Trophoblast cell (in vitro differentiated cells and primary cell): ENCODE results near the gene CISTR. TPM values are rescaled to one million over a fixed set of nuclear protein-coding genes. Genes with fewer than 3 reads are reported as not detected.
A peak's percentile ranks its signal among the peaks of the same experiment; 100 is the strongest.

Experiments used
- DNase-seq, 2 donors: peaks; one replicate each; pipeline ENCODE4 v3.0.0-alpha.2; 2016
- H2AFZ ChIP-seq: 2 replicates; pipeline ENCODE4 v1.6.1; 2013; ENCODE audit warnings: low read length, moderate library complexity, mild to moderate bottlenecking; ENCODE audit not compliant: insufficient read depth, poor library complexity
- H2AK5ac ChIP-seq: 2 replicates; pipeline ENCODE4 v1.6.1; 2013; ENCODE audit warnings: mild to moderate bottlenecking, low read length
- H2BK120ac ChIP-seq: 2 replicates; pipeline ENCODE4 v1.6.1; 2013; ENCODE audit warnings: low read length, mild to moderate bottlenecking, moderate library complexity; ENCODE audit not compliant: insufficient read depth, poor library complexity
- H2BK12ac ChIP-seq: 2 replicates; pipeline ENCODE4 v1.6.1; 2013; ENCODE audit warnings: mild to moderate bottlenecking, low read length, moderate library complexity
- H2BK5ac ChIP-seq: 2 replicates; pipeline ENCODE4 v1.6.1; 2013; ENCODE audit warnings: low read length, low read depth, moderate library complexity, mild to moderate bottlenecking; ENCODE audit not compliant: poor library complexity
- H3K14ac ChIP-seq: 2 replicates; pipeline ENCODE4 v1.6.1; 2013; ENCODE audit warnings: mild to moderate bottlenecking, low read length
- H3K18ac ChIP-seq: 2 replicates; pipeline ENCODE4 v1.6.1; 2013; ENCODE audit warnings: mild to moderate bottlenecking, low read length
- H3K23ac ChIP-seq: 2 replicates; pipeline ENCODE4 v1.6.1; 2013; ENCODE audit warnings: low read length
- H3K27ac ChIP-seq: 2 replicates; pipeline ENCODE4 v1.5.1; 2013; ENCODE audit warnings: low read depth, mild to moderate bottlenecking, inconsistent platforms, low read length, moderate library complexity
- H3K27me3 ChIP-seq: 2 replicates; pipeline ENCODE4 v1.6.1; 2013; ENCODE audit warnings: inconsistent platforms, mild to moderate bottlenecking, low read length, moderate library complexity; ENCODE audit not compliant: insufficient read depth
- H3K36me3 ChIP-seq, 2 experiments: 1 replicate in 1 of 2; 2 replicates in 1 of 2; pipeline ENCODE4 v1.6.1; 2013; ENCODE audit warnings: low read length in 2 of 2, mild to moderate bottlenecking in 2 of 2, moderate library complexity in 1 of 2; ENCODE audit not compliant: insufficient read depth in 2 of 2, control insufficient read depth in 1 of 2
- H3K4ac ChIP-seq: 2 replicates; pipeline ENCODE4 v1.6.1; 2013; ENCODE audit warnings: low read depth, mild to moderate bottlenecking, low read length, moderate library complexity
- H3K4me1 ChIP-seq, 2 experiments: 1 replicate in 1 of 2; 2 replicates in 1 of 2; pipeline ENCODE4 v1.6.1; 2013; ENCODE audit warnings: low read length in 2 of 2, mild to moderate bottlenecking in 2 of 2, moderate library complexity in 1 of 2; ENCODE audit not compliant: insufficient read depth in 2 of 2, control insufficient read depth in 1 of 2
- H3K4me2 ChIP-seq: 2 replicates; pipeline ENCODE4 v1.6.1; 2013; ENCODE audit warnings: inconsistent platforms, mild to moderate bottlenecking, low read length, moderate library complexity
- H3K4me3 ChIP-seq: 2 replicates; pipeline ENCODE4 v1.5.1; 2013; ENCODE audit warnings: mild to moderate bottlenecking, low read depth, low read length, inconsistent platforms
- H3K79me1 ChIP-seq: one replicate; pipeline ENCODE4 v1.6.1; 2013; ENCODE audit warnings: low read length
- H3K79me2 ChIP-seq: 2 replicates; pipeline ENCODE4 v1.6.1; 2013; ENCODE audit warnings: low read length, mild to moderate bottlenecking; ENCODE audit not compliant: control insufficient read depth, insufficient read depth, poor library complexity
- H3K9ac ChIP-seq: 2 replicates; pipeline ENCODE4 v1.6.1; 2013; ENCODE audit warnings: mild to moderate bottlenecking, low read length
- H3K9me3 ChIP-seq: 2 replicates; pipeline ENCODE4 v1.6.1; 2013; ENCODE audit warnings: low read depth, mild to moderate bottlenecking, control low read depth, inconsistent platforms, low read length; ENCODE audit not compliant: insufficient read depth
- H4K12ac ChIP-seq: 2 replicates; pipeline ENCODE4 v1.6.1; 2013; ENCODE audit warnings: low read depth, mild to moderate bottlenecking, low read length, moderate library complexity
- H4K8ac ChIP-seq: 2 replicates; pipeline ENCODE4 v1.6.1; 2013; ENCODE audit warnings: low read depth, mild to moderate bottlenecking, low read length, moderate library complexity
- H4K91ac ChIP-seq: one replicate; pipeline ENCODE4 v1.6.1; 2013; ENCODE audit warnings: low read depth, mild to moderate bottlenecking, low read length, moderate library complexity
- WGBS: extraction: QIAGEN DNeasy Blood & Tissue Kit; methylation state at CpG from one replicate; pipeline ENCODE4 v1.1.7; 2013; ENCODE audit warnings: missing lambda C conversion rate; ENCODE audit not compliant: insufficient read length, insufficient coverage; ENCODE audit errors: extremely low coverage; 5-methylcytosine and 5-hydroxymethylcytosine counted together
- polyA plus RNA-seq: library from polyadenylated mRNA; stranded (reverse); fragments of 200-250 nt; gene quantifications from 2 replicates; pipeline ENCODE4 v1.2.3, GENCODE V29; 2013

The CISTR gene
- polyA plus RNA-seq: not detected in 2 replicates

GRCh38 chr12:53751336-53752191 is at the start of gene CISTR:
CISTR (minus strand) TSS chr12:53751979.
- H3K79me1 ChIP-seq: no peaks in the 10 kb centered on the region
- WGBS: no CpG with 5 or more reads among the region's 76 CpGs
- H3K36me3 ChIP-seq: no peaks in the 10 kb centered on the region
- DNase-seq: peak in 1 of 2 donors; percentile 27
- no peak within 1 kb of the TSS for H3K18ac ChIP-seq
- no peak within 1 kb of the TSS for H4K91ac ChIP-seq
- H2BK12ac ChIP-seq: no peak within 1 kb of the TSS
- no peak within 1 kb of the TSS for H3K9ac ChIP-seq
- no peak within 1 kb of the TSS for H3K4ac ChIP-seq
- peaks cover 76% of the 10 kb centered on the region for H3K27me3 ChIP-seq
- H3K23ac ChIP-seq: no peak within 1 kb of the TSS
- H4K12ac ChIP-seq: no peak within 1 kb of the TSS
- peak within 1 kb of the TSS; percentile 56 for H3K4me2 ChIP-seq
- peaks cover 4% of the 10 kb centered on the region for H3K9me3 ChIP-seq
- no peak within 1 kb of the TSS for H2AK5ac ChIP-seq
- H3K27ac ChIP-seq: no peak within 1 kb of the TSS
- no peak within 1 kb of the TSS for H2AFZ ChIP-seq
- no peak within 1 kb of the TSS for H2BK5ac ChIP-seq
- H3K4me3 ChIP-seq: peak within 1 kb of the TSS; percentile 31
- peaks cover 9% of the 10 kb centered on the region in 2 experiments for H3K4me1 ChIP-seq
- H3K79me2 ChIP-seq: no peaks in the 10 kb centered on the region
- no peak within 1 kb of the TSS for H2BK120ac ChIP-seq
- H3K14ac ChIP-seq: no peak within 1 kb of the TSS
- no peak within 1 kb of the TSS for H4K8ac ChIP-seq

- H2BK12ac ChIP-seq: no peak overlapping the region
- H4K12ac ChIP-seq: no peak overlapping the region
- H3K36me3 ChIP-seq: no peaks in the 10 kb centered on the region
- peaks cover 3% of the 10 kb centered on the region for H3K27me3 ChIP-seq
- no peak overlapping the region for H3K14ac ChIP-seq
- H3K4me2 ChIP-seq: no peak overlapping the region
- H3K9ac ChIP-seq: no peak overlapping the region
- H4K8ac ChIP-seq: no peak overlapping the region
- H3K4ac ChIP-seq: no peak overlapping the region
- no peak overlapping the region for H3K18ac ChIP-seq
- no peak overlapping the region for H2BK120ac ChIP-seq
- H3K23ac ChIP-seq: no peak overlapping the region
- no CpG with 5 or more reads among the region's 2 CpGs for WGBS
- H3K79me2 ChIP-seq: no peaks in the 10 kb centered on the region
- no peak overlapping the region for H2BK5ac ChIP-seq
- H3K79me1 ChIP-seq: no peaks in the 10 kb centered on the region
- no peaks in the 10 kb centered on the region for H3K4me1 ChIP-seq
- no peak overlapping the region for H2AFZ ChIP-seq
- H3K27ac ChIP-seq: no peak overlapping the region
- H3K4me3 ChIP-seq: no peak overlapping the region
- DNase-seq: no peak
- H4K91ac ChIP-seq: no peak overlapping the region
- no peaks in the 10 kb centered on the region for H3K9me3 ChIP-seq
- no peak overlapping the region for H2AK5ac ChIP-seq
Observed at GRCh38 chr12:53798575-53798974, 46.8 kb upstream of the CISTR start.

- Histone ChIP-seq H2AK5ac (no peak overlapping the region), H2BK120ac (no peak overlapping the region), H4K12ac (no peak overlapping the region), H3K4me1 (no peaks in the 10 kb centered on the region), H3K27me3 (peaks cover 3% of the 10 kb centered on the region), H3K9ac (no peak overlapping the region), H3K36me3 (no peaks in the 10 kb centered on the region), H3K4me2 (no peak overlapping the region), H3K14ac (no peak overlapping the region), H4K8ac (no peak overlapping the region), H2AFZ (no peak overlapping the region), H3K18ac (no peak overlapping the region), H3K23ac (no peak overlapping the region), H3K9me3 (no peaks in the 10 kb centered on the region), H3K4ac (no peak overlapping the region), H3K79me2 (no peaks in the 10 kb centered on the region), H4K91ac (no peak overlapping the region), H2BK5ac (no peak overlapping the region), H3K27ac (no peak overlapping the region), H3K4me3 (no peak overlapping the region), H2BK12ac (no peak overlapping the region), H3K79me1 (no peaks in the 10 kb centered on the region)
- no peak for DNase-seq
- WGBS: no CpG with 5 or more reads among the region's 6 CpGs
Observed at GRCh38 chr12:53795927-53796326, 44.1 kb upstream of the CISTR start.

- no peaks in the 10 kb centered on the region for H3K79me2 ChIP-seq
- H2AFZ ChIP-seq: no peak overlapping the region
- H3K4me1 ChIP-seq: no peaks in the 10 kb centered on the region
- H3K79me1 ChIP-seq: no peaks in the 10 kb centered on the region
- H4K91ac ChIP-seq: no peak overlapping the region
- no peak overlapping the region for H3K27ac ChIP-seq
- WGBS: no CpG with 5 or more reads among the region's 2 CpGs
- H3K23ac ChIP-seq: no peak overlapping the region
- H3K4ac ChIP-seq: no peak overlapping the region
- H3K27me3 ChIP-seq: peaks cover 3% of the 10 kb centered on the region
- no peak overlapping the region for H3K18ac ChIP-seq
- no peaks in the 10 kb centered on the region for H3K36me3 ChIP-seq
- H2BK120ac ChIP-seq: no peak overlapping the region
- no peak overlapping the region for H4K8ac ChIP-seq
- no peak for DNase-seq
- H3K9ac ChIP-seq: no peak overlapping the region
- no peak overlapping the region for H2BK12ac ChIP-seq
- H3K14ac ChIP-seq: no peak overlapping the region
- H3K4me2 ChIP-seq: no peak overlapping the region
- no peak overlapping the region for H3K4me3 ChIP-seq
- H2BK5ac ChIP-seq: no peak overlapping the region
- H4K12ac ChIP-seq: no peak overlapping the region
- H3K9me3 ChIP-seq: no peaks in the 10 kb centered on the region
- H2AK5ac ChIP-seq: no peak overlapping the region
Observed at GRCh38 chr12:53793221-53793620, 41.4 kb upstream of the CISTR start.
